Fibroblast of peridontal ligament (primary cell): ENCODE measurements around the gene COX4I2.
A peak's percentile ranks its signal among the peaks of the same experiment; 100 is the strongest.
"Not testable (repeated sequence)": the region's sequence is repeated elsewhere in the genome, so short reads cannot be mapped to it uniquely, and the experiment has no call there.

Experiments
- DNase-seq: peaks from one replicate; pipeline ENCODE4 v3.0.0-alpha.2; 2010; ENCODE audit errors: extremely low read depth

The COX4I2 gene

DNA sequence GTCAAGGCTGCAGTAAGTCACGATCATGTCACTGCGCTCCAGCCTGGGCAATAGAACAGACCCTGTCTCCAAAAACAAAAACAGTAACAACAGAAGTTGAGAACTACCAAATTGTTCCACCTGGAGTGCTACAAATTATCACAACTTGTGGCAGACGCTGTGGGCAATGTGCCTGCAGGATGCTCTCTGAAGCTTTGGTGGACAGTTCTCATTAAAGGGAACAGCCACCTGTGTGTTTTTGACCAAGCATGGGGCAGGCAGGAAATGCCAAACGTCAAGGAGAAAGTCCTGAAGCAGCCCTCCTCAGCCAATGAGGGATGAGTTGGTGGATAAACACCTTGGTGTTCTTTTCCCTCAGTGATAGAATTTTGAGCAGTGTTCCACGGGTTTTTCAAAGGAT lies 15.8 kb downstream of the COX4I2 start:
- DNase-seq: no peak

DNA sequence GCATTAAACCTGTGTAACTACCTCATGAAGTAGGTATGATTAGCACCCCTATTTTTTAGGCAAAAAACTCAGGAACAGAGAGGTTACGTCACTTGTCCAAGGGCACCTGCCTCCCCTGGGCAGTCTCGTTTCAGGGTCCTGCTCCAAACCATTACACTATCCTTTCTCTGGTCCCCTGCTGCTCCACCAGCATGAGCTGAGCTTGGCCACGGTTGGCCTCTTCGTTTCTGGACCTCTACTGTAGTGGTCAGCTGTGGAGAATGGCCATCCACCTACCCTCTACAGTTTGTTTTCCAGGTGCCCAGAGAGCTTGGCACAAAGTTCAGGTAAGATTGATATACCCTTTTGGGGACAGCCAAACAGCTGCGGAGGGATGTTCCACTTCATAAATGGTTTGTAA lies 16.8 kb downstream of the COX4I2 start:
- no peak for DNase-seq

DNA sequence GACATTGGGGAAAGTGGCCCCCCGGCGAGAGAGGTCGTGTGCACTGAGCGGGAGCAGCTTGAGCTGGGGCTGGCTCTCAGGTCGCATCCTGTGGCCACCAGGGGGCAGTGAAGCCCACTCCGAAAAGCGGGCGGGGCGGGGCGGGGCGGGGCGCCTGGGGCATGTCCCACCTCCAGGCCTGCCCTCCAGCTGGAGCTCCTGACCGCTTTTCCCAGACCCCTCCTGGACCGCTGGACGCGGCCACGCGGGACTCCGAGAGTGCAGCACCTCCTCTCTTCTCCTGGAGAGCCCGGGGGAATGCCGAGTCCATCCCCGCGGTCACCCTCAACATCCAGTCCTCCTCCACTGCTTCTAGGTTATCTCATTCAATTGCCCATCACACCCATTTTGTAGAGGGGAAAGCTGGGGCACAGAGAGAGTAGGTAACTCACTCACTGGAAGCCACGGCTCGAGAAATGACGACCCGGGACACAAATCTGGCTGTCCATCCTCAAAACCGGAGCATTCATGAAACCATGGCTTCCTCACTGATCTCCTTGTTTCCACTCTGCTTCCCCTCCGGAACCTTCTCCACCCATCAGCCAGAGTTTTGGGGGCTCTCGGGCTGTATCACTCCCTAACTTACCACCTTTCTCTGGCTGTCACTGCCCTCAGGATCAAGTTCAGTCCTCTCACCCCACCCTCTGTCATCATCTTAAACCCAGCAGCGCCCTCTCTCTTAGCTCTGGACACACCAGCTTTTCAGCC lies 24.1 kb downstream of the COX4I2 start:
- peak; percentile 57 for DNase-seq

DNA sequence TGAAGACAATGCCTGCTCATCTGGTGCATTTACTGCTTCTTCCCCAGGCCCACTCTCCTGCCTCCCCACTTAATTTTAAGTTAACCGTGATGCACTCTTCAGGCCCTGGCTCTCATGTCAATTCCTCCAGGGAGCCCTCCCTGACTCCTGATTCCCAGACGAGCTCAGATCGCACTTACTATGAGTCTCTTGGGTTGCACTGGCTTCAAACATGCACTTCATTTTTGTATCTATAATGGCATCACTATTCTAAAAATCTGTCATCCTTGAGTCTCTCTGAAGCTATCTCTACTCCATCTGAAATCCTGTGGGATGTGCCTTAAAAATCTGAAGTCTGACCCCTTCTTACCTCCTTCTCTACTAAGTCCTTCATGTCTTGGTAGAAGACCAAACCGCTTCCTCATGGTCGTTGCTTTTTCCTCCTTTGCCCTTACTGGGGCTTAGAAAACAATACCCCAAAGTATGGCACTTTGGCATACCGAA lies 24.7 kb downstream of the COX4I2 start:
- DNase-seq: no peak

DNA sequence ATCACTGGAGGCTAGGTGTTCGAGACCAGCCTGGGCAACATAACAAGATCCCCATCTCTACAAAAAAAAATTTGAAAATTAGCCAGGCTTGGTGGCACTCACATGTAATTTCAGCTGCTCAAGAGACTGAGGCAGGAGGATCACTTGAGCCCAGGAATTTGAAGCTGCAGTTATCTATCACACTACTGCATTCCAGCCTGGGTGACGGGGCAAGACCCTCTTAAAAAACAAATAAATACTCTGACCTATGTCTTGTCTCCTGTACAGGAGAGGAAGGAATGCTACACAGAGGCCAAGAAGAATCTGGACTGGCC lies 25.8 kb downstream of the COX4I2 start:
- no peak for DNase-seq

DNA sequence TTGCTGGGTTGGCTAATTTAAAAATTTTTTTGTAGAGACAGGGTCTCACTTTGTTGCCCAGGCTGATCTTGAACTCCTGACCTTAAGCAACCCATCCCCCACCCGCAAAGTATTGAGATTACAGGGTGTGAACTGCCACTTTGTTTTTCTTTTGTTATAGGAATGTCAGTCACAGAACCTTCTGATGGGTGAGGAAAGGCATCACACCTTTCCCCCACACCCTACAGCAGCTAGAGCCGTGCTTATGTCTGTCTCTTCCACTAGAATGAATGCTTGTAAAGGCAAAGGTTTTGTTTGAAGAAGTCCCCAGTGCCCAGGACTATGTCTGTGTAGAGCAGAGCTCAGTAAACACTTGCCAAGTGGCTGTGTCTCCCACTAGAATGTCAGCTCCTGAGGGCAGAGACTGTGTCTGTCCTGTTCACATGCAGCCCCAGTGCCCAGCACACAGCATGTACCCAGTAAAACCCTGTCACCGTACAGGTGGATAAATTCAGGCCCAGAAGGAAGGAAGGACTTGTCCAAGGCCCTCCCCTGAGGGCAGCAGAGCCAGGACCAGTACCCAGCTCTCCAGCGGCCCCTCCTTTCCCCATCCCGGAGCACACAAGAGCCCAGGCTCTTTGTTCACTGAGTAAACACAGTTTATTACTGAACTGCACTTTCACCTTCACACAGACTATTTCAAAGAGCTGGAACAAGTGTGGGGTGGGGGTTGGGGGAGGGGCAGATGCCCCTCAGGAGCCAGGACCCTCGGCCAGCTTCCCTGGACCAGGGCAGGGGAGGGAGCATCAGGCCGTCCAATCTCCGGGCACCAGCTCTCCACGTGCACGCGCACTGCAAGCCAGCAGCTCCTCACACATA lies 26.4 kb downstream of the COX4I2 start:
- DNase-seq: no peak

DNA sequence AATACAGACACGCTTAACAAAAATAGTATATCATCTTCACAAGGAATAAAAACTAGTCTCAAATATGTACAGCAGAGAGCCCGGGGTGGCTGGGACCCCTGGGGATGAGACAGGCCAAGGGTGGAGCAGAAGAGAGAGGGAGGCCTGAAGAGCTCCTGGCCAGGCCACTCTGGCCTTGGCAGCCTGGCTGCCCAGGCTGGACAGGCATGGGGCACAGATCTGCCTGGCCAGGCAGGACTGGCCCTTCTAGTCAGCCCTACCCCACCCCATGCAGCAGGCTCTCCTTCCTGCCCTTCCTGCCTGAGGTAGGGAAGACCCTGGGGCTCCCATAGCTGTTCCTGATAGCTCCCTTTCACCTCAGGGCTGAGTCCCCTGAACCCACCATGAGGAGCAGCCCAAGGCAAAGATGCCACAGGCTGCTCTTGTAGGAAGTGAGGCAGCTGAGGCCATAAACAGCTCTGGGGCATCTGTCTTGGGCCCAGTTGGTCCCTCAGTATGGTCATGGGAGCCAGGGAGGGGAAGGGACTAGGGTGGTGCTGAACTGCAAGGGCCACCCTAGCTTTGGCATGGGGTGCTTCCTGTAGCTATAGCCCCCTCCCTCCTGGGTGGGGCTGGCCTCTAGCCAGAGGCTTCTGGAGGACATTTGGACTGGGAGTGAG lies 27.1 kb downstream of the COX4I2 start:
- DNase-seq: no peak

DNA sequence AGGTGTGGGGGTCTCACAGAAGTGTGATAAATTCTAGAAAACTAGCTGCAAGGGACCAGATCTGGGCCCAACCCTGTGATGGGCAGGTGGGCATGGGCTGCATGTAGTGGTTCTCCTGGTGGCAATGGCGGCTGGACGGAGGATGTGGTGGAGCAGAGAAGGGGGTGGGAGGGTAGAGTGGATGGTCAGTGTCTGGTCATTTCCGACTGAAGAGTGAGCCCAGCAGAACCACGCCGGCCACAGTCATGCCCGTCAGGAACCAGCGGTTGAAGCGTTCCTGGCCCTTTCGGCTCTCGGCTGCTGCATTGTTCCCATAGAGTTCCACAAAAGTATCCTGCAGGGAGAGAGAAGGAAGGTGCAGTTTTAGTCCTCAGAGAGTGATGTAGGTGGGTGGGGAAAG lies 28.0 kb downstream of the COX4I2 start:
- no peak for DNase-seq

DNA sequence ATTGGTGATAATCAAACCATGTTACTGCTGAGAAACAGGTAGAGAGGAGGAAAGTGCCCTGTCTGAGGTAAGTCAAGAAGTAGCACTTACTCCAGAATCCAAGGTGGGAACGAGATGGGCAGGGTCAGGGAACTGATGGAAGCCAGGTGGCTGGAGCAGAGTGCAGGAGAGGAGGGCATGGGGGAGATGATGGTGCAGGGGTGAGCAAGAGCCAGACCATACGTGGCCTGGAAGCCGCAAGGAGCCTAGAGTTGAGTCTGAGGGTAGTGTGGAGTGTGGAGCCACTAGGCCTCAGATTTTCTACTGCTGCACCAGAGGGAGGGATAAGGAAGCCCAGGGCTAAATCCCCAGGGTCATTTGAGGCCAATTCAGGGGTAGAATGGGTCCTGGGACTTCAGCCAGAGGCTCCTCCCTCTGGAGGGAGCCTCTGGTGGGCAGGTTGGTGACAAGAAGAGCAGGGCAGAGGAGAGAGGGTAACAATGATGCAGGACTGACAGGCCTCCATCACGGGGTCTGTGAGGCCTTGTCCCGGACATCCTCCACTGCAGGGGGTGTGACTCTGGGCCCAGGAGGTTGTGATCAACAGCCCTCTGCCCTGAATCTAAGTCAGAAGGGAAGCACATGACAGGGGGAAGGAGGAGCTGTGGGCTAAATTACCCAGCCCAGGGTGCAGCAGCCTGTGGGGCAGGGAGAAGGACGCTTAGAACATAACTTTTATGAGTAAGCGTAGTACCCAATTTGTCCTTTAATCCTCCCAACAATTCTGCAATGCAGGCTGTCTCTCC lies 28.7 kb downstream of the COX4I2 start:
- DNase-seq: peak; percentile 19

DNA sequence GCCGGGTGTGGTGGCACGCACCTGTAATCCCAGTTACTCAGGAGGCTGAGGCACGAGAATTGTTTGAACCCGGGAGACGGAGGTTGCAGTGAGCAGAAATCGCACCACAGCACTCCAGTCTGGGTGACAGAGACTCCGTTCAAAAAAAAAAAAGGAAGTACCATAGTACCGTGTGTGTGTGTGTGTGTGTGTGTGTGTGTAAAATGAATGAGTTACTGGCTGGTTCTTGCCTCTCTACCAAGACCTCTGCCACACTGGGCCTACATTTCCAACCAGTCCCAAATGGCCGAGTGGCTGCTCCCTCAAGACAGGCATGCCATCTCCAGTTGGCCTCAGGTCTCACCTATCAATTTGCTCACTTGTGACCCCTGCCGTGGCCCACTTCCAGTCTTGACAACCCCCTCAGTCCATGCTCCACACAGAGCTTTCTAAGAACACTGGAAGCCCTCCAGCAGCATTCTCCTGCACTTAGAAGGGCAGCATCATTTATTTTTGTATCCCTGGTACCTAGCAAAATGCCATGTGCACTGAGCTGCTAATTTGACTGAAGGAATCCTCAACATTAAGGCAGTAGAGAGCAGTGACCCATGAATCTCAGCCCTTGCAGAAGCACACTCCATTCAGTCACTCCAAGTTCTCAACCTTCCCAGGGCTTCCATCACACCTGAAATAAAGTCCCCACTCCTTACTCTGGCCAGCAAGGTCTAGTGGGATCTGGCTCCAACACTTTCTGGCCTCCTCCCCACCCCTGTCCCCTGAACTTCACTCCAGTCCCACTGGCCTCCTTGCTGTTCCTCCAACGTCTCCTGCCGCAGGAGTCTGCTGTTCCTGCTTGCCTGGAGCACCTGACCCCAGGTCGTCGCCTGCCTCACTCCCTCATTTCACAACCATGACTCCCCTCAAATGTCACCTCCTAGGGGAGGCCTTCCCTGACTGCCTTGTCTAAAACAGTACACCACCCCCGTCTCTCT lies 29.9 kb downstream of the COX4I2 start:
- no peak for DNase-seq

DNA sequence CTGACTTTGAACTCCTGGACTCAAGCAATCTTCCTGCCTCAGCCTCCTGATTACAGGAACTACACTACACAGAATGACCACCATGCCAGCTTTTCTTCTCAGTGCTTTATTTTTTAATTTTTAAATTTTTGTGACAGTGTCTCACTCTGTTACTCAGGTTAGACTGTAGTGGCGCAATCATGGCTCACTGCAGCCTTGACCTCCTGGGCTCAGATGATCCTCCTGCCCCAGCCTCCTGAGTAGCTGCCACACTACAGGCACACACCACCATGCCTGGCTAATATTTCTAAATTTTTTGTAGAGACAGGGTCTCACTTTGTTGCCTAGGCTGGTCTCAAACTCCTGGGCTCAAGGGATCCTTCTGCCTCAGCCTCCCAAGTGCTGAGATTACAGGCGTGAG lies 31.2 kb downstream of the COX4I2 start:
- not testable (repeated sequence) for DNase-seq

DNA sequence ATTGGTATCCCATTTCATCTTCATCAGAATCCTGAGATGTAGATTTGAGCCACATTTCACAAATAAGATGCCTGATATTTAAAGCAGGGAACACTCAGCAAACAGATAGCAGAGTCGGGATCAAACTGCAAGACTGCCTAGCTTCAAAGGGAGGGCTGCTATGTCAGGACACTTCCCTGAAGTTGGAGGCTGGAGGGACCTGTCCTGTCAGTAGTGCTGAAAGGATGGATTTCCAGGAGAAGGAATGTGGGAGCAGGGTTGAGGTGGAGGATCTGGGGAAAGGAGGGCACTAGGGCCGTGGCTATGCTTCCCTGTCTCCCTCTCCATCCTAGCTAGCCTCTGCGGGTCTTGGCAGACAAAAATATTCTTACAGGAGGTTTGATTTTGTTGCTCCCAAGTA lies 32.2 kb downstream of the COX4I2 start:
- no peak for DNase-seq

DNA sequence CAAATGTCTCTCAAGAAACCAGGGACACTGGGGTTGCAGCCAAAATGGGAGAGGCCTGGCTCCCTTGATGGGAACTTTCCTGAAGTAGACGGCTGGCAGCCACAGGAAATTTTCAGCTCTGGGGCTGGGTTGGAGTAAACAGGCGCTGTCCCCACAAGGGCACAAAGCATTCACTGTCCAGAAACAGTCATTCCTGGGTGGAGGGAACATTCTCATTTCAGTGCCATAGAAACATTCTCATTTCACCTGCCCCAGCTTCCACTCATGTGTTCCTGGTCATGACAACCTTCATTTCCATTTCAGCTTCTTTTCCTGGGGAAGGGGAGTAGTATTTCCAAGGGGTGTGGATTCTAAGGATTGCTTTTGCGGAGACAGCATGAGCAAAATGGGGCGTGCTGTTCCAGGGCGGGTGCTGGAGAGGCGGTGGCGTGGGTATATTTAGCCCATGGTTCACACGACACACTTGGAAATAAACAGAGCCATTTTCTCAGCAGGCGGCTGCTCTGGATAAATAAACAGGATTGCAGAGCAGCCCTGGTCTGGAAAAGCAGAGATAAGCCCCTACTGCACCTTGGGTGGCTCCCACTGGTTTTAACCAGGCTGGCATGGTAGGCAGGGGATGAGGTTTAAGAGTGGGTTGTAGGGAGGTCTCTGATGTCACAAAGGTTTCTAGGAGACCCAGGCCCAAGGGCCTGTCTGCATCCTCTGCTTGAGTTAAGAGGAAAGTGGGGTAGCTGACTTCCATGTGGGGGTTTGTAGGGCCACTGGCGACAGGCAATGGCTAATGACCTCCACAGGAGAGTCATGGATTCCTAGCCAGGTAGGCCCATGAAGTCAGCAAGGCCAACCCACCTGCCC lies 32.9 kb downstream of the COX4I2 start:
- peak; percentile 55 for DNase-seq

DNA sequence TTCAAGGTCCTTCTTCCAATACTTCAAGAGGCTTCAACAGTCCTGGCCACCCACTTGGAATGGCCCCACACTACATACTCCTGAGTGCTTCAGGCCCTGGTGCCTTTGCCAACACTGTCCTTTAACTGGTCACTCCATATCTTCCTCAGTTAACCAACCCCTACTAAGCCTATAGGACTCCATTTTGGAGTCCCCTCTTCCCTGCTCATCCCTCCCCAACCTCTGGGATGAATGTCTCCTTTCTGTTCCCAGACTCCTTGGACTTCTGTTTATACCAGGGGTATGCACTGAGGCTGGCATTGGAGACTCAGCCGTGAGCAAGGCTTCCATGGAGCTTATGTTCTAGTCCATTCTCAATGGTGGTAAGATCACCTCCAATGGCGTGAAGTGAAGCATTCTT lies 33.6 kb downstream of the COX4I2 start:
- DNase-seq: no peak

DNA sequence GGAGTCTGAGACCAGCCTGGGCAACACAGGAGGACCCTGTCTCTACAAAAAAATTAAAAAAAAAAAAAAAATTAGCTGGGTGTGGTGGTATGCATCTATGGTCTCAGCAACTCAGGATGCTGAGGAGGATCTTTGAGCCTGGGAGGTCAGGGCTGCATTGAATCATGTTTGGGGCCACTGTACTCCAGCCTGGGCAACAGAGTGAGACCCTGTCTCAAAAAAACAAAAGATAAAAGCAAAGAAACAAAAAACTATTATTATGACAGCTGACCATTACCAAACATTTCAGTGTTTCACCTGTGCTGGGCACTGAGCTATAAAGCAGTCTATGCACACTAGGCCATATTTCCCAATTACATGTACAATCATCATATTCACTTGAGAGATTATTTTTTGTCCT lies 35.7 kb downstream of the COX4I2 start:
- no peak for DNase-seq

DNA sequence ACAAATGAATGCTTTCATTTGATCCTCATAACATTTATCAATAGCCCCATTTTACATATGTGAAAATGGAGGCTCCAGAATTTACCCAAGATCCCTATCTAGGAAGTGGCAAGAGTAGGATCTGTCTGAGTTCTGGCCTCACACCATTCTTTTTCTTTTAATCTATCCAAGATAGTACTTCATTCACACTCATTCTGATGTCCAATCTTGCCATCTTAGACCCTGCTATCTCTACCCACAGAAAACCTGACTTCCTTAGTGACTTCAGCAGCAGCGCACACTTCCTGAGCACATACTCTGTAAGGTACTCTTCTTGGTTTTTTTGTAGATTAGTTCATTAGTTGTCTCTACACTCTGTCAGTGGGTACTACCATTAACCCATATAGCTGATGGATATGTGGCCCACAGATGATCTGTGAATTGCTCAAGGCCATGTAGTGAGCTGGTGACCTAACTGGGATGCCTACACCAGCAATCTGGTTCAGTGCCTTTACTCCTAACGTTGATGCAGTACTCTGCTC lies 36.3 kb downstream of the COX4I2 start:
- DNase-seq: no peak

DNA sequence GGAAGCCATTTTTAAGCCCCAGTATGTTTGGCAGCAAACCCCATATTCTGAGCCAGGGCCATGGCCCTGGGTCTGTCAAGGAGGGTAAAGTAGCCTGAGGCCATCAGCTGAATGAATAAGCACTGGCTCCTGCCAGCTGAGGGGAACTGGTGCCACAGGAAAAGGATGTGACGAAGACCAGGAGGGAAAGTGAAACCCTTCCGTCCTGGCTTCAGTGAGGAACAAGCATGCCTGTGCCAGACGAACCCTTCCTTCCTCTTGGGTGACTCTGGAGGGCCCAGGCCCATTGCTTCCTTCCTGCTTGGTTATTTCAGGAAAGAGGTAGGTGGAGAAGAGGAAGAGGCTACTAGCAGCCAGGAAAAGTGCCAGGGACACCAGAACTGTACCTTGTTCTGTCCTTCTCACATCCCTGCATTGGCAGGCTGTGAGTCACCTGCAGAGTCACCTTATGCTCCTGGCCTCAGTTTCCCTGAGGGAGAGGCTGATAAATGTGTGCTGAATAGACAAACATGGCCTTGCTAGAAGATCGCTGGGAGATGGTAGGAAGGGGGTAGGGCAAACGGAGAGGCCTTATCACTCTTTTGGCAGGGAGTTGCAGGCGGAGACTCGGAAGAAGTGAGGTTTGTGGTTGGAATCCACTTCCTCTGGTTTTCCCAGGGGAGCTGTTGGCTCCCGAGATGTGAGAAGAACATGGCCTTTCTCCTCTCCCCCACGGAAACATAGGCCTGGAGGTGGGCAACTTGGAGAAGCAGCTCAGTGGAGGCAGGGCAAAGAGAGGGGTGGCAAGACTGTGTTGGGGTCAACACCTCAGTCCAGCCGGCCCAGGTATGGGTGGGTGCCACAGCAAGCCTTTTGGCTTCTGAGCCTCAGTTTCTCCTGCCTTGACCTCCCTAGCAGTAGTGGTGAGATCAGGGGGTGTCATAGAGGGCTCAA lies 37.4 kb downstream of the COX4I2 start:
- peak; percentile 83 for DNase-seq

DNA sequence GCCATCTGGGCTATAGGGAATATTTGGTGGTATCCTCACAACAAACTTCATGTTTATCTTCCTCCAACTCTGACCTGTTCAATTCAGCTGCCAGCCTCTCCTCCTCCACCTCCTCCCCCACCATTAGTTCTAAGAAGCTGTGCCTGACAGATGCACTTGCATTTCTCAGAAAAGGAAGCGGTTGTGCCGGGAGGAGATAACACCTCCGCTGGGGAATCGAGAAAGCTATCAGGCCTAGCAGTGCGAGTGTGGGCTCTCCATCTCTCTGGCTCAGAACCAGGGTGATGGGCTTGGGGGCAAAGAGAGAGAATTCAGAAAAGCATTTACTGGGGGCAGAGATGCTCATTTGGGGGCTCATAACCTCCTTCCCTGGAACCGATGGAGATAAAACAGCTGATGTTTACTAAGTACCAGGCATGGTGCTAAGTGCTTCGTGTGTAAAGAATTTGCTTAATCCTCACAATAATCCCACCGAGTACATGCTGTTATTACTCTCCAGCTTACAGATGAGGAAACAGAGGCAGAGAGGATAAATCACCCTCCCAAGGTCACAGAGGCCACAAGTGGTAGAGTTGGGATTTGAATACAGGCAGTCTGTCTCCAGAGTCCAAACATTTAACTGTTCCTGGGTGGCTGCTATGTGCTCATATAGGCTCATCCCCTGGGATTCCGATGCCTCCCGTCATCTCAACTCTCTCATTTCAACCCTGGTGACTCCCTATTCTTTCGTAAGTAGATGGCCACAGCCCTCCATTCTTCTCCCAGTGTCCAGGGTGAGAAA lies 38.3 kb downstream of the COX4I2 start:
- DNase-seq: peak; percentile 18
